Stomach smooth muscle (tissue), 2 donors: ENCODE results near the gene RNF126.
"Not testable (repeated sequence)": the region's sequence is repeated elsewhere in the genome, so short reads cannot be mapped to it uniquely, and the experiment has no call there.

Source experiments
- H3K27ac ChIP-seq: one replicate; pipeline ENCODE4 v1.7.0; 2013; ENCODE audit warnings: mild to moderate bottlenecking, low read length, inconsistent platforms
- H3K27me3 ChIP-seq, 2 donors: one replicate each; pipeline ENCODE4 v1.7.0; 2013; ENCODE audit warnings: low read length in 2 of 2; ENCODE audit not compliant: insufficient read depth in 2 of 2, control insufficient read depth in 1 of 2
- H3K36me3 ChIP-seq, 2 donors: one replicate each; pipeline ENCODE4 v1.7.0; 2013; ENCODE audit warnings: low read length in 2 of 2; ENCODE audit not compliant: control insufficient read depth in 2 of 2, insufficient read depth in 2 of 2
- H3K4me1 ChIP-seq: one replicate; pipeline ENCODE4 v1.7.0; 2013; ENCODE audit warnings: low read length; ENCODE audit not compliant: control insufficient read depth, insufficient read depth
- H3K4me3 ChIP-seq, 2 donors: one replicate each; pipeline ENCODE4 v1.7.0; 2013; ENCODE audit warnings: low read length in 2 of 2
- H3K9ac ChIP-seq, 2 donors: one replicate each; pipeline ENCODE4 v1.7.0; 2013; ENCODE audit warnings: low read length in 2 of 2, mild to moderate bottlenecking in 1 of 2
- H3K9me3 ChIP-seq, 2 donors: one replicate each; pipeline ENCODE4 v1.7.0; 2013; ENCODE audit warnings: low read length in 2 of 2; ENCODE audit not compliant: control insufficient read depth in 2 of 2
- donor health status: healthy.
- donor health status: Pancreatic carcinoma.

Gene RNF126

DNA sequence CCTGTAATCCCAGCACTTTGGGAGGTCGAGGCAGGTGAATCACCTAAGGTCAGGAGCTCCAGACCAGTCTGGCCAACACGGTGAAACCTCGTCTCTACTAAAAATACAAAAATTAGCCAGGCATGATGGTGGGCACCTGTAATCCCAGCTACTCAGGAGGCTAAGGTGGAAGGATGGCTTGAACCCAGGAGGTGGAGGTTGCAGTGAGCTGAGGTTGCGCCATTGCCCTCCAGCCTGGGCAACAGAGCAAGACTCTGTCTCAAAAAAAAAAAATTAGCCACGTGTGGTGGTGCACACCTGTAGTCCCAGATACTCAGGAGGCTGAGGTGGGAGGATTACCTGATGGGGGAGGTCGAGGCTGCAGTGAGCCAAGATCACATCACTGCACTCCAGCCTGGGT lies 39.8 kb upstream of the RNF126 start:
- not testable (repeated sequence) for H3K27ac ChIP-seq, H3K27me3 ChIP-seq, H3K4me3 ChIP-seq, H3K9ac ChIP-seq, H3K9me3 ChIP-seq, H3K4me1 ChIP-seq, H3K36me3 ChIP-seq

DNA sequence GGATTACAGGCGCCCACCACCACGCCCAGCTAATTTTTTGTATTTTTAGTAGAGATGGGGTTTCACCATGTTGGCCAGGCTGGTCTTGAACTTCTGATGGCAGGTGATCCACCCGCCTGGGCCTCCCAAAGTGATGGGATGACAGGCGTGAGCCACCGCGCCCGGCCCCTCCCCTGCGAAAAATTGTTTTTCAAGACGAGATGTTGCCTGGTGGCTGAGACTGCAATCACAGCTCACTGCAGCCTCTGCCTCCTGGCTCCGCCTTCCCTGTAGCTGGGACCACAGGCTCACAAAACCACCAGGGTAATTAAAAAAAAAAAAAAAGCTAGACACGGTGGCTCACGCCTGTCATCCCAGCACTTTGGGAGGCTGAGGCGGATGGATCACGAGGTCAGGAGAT lies 36.9 kb upstream of the RNF126 start:
- H3K27ac ChIP-seq, H3K9ac ChIP-seq, H3K9me3 ChIP-seq, H3K36me3 ChIP-seq, H3K4me3 ChIP-seq, H3K4me1 ChIP-seq: not testable (repeated sequence)
- peaks cover 7 to 14% of the 10 kb centered on the region in 2 donors for H3K27me3 ChIP-seq

- not testable (repeated sequence) for H3K9me3 ChIP-seq, H3K27ac ChIP-seq, H3K36me3 ChIP-seq, H3K4me3 ChIP-seq, H3K4me1 ChIP-seq, H3K9ac ChIP-seq
- peaks cover 7 to 15% of the 10 kb centered on the region in 2 donors for H3K27me3 ChIP-seq
Measured at GRCh38 chr19:698529-698928, 35.5 kb upstream of the RNF126 start.

- H3K27me3 ChIP-seq, result peaks cover 4 to 7% of the 10 kb centered on the region in 2 donors
- H3K4me3 ChIP-seq, result no peak within 1 kb of the TSS
- no peak within 1 kb of the TSS for H3K9ac ChIP-seq
- H3K4me1 ChIP-seq, result no peaks in the 10 kb centered on the region
- H3K9me3 ChIP-seq, result no peaks in the 10 kb centered on the region
- H3K36me3 ChIP-seq, result no peaks in the 10 kb centered on the region
- H3K27ac ChIP-seq, result no peak within 1 kb of the TSS
Measured at GRCh38 chr19:695352-695949, 32.4 kb upstream of the RNF126 start, which contains the start of gene PRSS57. Gene PRSS57 (minus strand): TSS chr19:695452. CDS start chr19:695430, 22 bp downstream.

DNA sequence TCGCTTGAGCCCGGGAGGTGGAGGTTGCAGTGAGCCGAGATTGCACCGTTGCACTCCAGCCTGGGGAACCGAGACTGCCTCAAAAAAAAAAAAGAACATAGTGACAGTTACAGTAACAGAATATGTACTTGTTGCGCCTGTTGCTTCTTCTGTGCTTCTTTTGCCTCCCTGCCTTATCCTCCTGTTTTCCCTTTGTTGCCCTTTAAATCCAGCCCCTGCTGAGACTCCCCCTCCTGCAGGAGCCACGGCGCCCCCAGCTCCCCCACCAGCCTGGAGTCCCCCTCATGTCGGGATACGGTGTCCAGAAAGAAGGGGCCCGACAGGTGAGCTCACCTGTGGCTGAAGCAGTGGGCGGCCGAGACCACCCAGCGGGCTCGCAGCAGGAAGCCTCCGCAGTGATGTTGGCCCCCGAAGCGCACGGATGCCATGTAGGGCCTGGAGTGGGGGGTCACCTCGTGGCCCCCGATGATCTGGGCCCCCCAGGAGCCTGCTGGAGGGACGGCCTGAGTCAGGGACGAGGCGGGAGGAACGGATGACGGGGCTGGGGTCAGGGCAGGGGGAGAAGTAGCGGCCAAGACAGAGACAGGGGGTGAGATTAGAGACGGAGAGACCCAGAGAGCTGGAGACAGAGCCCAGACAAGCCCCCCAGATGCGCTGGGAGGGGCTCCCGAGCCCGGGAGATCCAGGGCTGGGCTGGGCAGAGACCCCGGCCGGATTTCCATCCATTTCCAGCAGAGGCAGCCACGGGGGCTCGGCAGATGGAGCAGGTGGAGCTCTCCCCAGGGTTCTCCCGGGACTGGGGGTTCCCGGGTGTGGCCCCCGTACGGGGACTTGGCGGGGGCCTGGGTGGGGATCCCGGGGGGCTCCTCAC lies 31.7 kb upstream of the RNF126 start:
- H3K27ac ChIP-seq, result no peak overlapping the region
- no peaks in the 10 kb centered on the region for H3K9me3 ChIP-seq
- H3K9ac ChIP-seq, result no peak overlapping the region
- H3K36me3 ChIP-seq, result no peaks in the 10 kb centered on the region
- H3K4me3 ChIP-seq, result no peak overlapping the region
- no peaks in the 10 kb centered on the region for H3K4me1 ChIP-seq
- peaks cover 4 to 7% of the 10 kb centered on the region in 2 donors for H3K27me3 ChIP-seq

DNA sequence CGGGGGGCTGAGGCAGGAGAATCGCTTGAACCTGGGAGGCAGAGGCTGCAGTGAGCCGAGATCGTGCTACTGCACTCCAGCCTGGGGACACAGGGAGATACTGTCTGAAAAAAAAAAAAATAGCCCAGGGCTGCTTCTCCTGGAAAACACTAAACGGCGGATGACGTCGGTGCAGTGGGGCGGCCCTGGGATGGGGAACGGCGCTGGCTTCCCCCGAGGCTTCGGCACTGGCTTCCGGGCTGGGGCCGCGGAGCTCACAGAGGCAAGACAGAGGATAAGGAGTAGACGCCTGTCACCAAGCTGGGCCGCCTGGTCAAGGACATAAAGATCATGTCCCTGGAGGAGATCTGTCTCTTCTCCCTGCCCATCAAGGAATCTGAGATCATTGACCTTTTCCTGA lies 27.2 kb upstream of the RNF126 start:
- Histone ChIP-seq H3K9ac (no peak overlapping the region), H3K4me3 (no peak overlapping the region), H3K36me3 (no peaks in the 10 kb centered on the region), H3K27ac (no peak overlapping the region), H3K4me1 (no peaks in the 10 kb centered on the region), H3K27me3 (peaks cover 0 to 3% of the 10 kb centered on the region in 2 donors), H3K9me3 (no peaks in the 10 kb centered on the region)

- H3K9ac ChIP-seq, result no peak overlapping the region
- no peaks in the 10 kb centered on the region for H3K9me3 ChIP-seq
- no peaks in the 10 kb centered on the region for H3K27me3 ChIP-seq
- H3K4me1 ChIP-seq, result no peaks in the 10 kb centered on the region
- no peak overlapping the region for H3K27ac ChIP-seq
- H3K4me3 ChIP-seq, result no peak overlapping the region
- H3K36me3 ChIP-seq, result no peaks in the 10 kb centered on the region
Measured at GRCh38 chr19:688992-689391, 26.0 kb upstream of the RNF126 start.

DNA sequence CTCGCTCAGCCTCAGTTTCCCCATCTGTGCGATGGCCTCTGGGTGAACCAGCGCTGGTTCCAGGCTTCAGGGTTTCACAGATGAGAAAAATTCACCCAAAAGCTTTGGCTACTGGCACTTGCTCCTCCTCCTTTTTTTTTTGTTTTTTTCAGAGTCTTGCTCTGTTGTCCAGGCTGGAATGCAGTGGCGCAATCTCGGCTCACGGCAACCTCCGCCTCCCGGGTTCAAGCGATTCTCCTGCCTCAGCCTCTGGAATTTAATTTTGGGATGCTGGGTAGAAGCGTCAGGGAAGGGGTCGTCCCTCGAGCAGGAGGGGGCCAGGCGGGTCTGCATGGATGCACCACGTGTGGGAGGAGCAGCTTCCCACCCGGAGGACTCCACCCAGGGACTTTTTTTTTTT lies 25.2 kb upstream of the RNF126 start:
- Histone ChIP-seq H3K9me3 (no peaks in the 10 kb centered on the region), H3K9ac (no peak overlapping the region), H3K4me1 (no peaks in the 10 kb centered on the region), H3K36me3 (no peaks in the 10 kb centered on the region), H3K27me3 (no peaks in the 10 kb centered on the region), H3K27ac (no peak overlapping the region), H3K4me3 (no peak overlapping the region)

- H3K9ac ChIP-seq, result no peak overlapping the region
- no peaks in the 10 kb centered on the region for H3K4me1 ChIP-seq
- no peaks in the 10 kb centered on the region for H3K9me3 ChIP-seq
- no peak overlapping the region for H3K27ac ChIP-seq
- no peaks in the 10 kb centered on the region for H3K27me3 ChIP-seq
- no peak overlapping the region for H3K4me3 ChIP-seq
- no peaks in the 10 kb centered on the region for H3K36me3 ChIP-seq
Measured at GRCh38 chr19:687569-688166, 24.7 kb upstream of the RNF126 start.

GRCh38 chr19:686589-687297 lies 23.7 kb upstream of the RNF126 start:
- H3K4me1 ChIP-seq, result no peaks in the 10 kb centered on the region
- no peaks in the 10 kb centered on the region for H3K36me3 ChIP-seq
- no peak overlapping the region for H3K27ac ChIP-seq
- H3K9me3 ChIP-seq, result no peaks in the 10 kb centered on the region
- no peak overlapping the region for H3K9ac ChIP-seq
- no peak overlapping the region for H3K4me3 ChIP-seq
- no peaks in the 10 kb centered on the region for H3K27me3 ChIP-seq
